Breast epithelium (tissue), 3 donors: ENCODE data around the gene FBXO24.

Experiments
- POLR2A ChIP-seq: fragments of 450-650 bp; IDR thresholded peaks from one replicate; pipeline ENCODE4 v1.6.1; 2016; ENCODE audit warnings: antibody characterized with exemption, mild to moderate bottlenecking, moderate library complexity
- TF ChIP-seq, protein P1 (sequence below), 3 donors: fragments of 450-650 bp; IDR thresholded peaks; one replicate each; pipeline ENCODE4 v1.5.1; 2016 to 2017; ENCODE audit warnings: antibody characterized with exemption in 3 of 3, mild to moderate bottlenecking in 3 of 3, moderate library complexity in 3 of 3

DNA sequence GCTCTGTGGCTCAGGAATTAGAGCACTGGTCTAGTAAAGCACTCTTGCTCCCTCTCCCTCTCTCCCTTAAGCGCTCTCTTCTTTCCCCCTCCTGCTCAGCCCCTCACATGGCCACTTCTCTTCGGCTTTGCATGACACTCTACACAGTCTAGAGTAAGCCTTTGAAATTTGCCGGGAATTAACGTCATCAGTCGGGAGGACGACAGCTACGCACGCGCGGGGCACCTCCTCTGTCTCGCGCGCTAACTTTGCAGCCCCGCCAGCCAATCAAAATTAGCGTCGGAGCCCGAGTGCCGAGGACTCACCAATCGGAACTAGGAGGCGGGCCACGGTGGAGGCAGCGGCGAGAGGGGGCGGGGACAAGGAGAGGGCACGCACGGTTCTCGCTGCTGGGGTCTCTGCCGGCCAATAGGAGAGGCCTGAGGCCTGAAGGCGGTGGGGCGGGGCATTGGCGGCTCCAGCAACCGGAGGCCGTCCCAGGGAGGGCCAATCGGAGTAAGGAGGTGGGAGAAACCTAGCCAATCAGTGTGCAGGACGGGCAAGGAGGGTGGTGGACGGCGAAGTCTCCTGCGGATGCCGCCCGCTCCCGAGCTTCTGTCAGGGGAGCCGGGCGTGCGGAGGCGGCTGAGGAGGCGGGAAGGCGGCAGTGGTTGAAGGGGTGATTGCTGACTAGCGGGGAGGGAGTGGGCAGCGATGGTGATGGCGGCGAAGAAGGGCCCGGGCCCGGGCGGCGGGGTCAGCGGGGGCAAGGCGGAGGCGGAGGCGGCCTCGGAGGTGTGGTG is 47.3 kb upstream of the FBXO24 start, which contains the start of gene AGFG2:
- peak; percentile 60 for TF ChIP-seq POLR2A
- TF ChIP-seq, protein P1, sequence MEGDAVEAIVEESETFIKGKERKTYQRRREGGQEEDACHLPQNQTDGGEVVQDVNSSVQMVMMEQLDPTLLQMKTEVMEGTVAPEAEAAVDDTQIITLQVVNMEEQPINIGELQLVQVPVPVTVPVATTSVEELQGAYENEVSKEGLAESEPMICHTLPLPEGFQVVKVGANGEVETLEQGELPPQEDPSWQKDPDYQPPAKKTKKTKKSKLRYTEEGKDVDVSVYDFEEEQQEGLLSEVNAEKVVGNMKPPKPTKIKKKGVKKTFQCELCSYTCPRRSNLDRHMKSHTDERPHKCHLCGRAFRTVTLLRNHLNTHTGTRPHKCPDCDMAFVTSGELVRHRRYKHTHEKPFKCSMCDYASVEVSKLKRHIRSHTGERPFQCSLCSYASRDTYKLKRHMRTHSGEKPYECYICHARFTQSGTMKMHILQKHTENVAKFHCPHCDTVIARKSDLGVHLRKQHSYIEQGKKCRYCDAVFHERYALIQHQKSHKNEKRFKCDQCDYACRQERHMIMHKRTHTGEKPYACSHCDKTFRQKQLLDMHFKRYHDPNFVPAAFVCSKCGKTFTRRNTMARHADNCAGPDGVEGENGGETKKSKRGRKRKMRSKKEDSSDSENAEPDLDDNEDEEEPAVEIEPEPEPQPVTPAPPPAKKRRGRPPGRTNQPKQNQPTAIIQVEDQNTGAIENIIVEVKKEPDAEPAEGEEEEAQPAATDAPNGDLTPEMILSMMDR (IDR thresholded peaks at IDR 0.05): no peak
